Activated CD4-positive, alpha-beta T cell treated with anti-CD3 and anti-CD28 coated beads, Interleukin-10, Interleukin-2, amounts not matched to agents 100 ng/mL and 50 ng/mL, durations not matched to agents 16 hours and 8 hours (primary cell): ENCODE data around the gene FAM83C.

Source experiments
- DNase-seq: peaks from one replicate; pipeline ENCODE4 v3.0.0-alpha.2; 2020

Gene FAM83C

DNA sequence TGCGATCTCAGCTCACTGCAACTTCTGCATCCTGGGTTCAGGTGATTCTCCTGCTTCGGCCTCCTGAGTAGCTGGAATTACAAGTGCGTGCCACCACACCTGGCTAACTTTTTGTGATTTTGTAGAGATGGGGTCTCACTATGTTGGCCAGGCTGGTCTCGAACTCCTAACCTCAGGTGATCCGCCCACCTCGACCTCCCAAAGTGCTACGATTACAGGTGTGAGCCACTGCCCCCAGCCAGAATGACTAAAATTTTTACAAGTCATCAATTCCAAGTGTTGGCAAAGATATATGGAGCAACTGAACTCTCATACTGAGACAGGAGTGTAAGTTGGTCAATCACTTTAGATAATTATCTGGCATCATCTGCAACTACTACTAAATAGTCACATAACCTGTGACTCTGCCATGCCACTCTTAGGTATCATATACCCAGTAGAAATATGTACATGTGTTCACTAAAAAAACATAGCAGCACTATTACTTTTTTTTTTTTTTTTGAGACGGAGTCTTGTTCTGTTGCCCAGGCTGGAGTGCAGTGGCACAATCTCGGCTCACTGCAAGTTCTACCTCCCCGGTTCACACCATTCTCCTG, 10.6 kb downstream of the FAM83C start:
- DNase-seq = no peak

DNA sequence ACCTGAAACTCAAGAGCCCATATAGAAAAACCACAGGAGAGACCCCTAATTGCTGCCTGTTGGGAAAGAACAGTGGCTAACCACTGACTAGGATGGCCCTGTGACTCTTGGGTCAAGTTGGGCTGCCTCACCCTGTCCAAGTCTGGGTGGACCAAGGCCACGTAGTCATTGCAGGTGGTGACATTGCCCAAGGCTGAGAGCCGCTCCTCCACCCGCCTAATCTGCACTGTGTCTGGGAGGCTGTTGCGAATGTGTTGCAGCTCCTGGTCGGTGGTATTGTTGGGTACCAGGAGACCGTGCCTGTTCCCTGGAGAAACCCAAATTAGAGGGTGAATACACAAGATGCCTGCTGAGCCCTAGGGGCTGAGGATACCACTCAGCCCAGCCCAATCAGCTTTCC, 11.7 kb downstream of the FAM83C start:
- DNase-seq = no peak

DNA sequence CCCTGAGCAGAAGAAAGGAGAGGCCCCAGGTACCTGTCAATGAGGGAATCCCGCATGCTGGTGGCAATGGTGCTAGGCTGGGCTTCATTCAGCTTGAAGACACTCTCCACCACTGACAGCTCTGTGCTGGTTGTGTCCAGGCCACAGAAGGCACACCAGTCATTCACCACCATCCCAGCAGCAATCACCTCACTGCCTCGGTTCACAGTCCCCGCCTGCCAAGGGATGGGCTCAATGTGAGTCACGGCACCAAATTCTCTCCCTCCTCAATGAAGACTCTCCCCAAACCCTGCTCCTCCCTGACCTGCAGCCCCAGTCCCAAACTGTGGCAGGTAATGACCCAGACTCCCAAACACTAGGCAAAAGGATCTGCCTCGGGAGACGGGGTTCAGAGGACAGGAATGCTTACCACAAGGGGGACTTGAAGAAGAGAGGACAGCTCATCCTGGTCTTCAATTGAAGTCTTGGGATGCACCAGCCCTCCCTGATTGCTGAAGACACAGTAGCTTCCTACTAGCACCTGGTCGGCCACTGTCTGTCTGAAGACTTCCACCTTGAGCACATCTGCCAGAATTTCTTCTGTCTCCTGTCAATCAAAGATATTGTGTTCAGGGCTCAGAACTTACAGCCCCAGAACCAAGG, 12.6 kb downstream of the FAM83C start:
- no peak for DNase-seq

DNA sequence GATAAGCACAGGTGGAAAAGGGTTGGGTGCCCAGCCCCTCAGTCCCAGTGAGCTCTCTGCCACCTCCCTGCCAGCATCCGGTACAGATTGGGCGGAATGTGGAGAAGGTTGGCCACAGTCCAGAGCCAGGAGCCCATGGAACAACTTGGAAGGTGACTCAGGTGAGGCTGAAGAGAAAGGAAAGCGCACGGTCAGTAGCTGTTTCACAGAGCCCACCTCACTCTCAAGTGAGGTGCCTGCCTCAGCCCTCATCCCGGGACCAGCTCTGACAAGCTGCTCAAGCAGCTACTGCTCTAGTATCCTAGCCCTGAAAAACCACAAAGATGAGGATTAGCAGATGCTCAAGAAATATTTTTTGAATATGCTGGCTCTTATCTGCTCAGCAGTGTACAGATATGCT, 13.2 kb downstream of the FAM83C start:
- no peak for DNase-seq

DNA sequence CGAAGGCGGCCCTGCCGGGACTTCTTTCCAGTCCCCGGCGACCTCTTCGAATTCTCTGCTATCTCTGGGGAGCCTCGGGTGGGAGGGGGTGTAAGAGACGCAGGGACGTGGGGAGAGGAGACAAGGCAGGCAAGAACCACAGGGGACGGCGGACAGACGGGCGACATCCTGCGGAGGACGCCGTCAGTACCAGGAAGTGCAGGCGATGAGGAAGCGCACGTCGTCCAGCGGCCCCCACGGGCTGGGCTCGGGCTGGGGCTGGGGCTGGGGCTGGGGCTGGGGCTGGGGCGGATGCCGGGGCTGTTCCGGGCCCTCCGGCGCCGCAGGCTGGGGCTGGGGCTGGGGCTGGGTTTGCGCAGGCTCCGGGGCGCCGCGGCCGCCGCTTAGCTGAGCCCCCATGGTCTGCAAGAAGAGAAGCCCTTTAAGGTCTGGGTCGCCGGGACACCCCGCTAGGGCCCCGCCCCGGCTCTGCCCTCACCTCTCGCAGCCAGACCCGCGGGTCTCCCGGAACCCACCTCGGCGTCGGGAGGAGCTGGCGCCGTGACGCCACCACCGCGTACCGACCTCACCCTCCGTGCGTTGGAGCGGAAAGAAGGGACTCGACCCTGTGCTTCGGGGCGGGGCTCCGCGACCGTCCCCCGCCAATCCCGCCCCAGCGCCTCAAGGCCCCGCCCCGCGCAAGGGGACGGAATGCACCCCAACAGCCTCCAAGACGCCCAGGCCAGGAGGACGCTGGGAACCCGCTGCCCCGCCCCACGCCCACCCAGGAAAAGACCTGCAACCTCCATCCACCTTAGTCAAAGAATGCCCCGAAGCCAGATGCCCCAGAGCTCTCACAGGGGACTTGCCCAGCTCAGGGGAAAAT, 14.5 kb downstream of the FAM83C start, which contains the start of gene MMP24OS:
Gene MMP24OS (minus strand): TSS at position 592 of the 865 bp plus-strand sequence. CDS start 193 bp downstream, at position 399.
- DNase-seq = peak; percentile 97

DNA sequence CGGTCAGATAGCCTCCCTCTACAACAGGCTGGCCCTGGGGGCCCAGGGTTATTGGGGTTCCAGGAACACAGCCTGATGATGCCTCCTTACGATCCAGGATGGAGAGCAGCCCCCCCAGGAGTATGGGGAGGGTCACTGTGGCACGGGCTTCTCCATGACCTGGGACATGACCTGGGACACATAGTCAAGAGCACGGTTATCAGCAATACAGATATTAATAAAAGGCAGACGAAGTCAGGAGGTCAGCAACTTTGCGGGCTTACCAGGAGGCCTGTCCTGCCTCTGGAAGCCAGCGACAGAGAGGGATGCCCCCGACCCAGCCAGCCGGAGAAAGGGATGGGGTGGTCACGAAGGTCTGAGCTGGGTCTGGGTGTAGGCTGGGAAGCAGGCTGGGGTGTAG, 15.1 kb downstream of the FAM83C start:
- no peak for DNase-seq

DNA sequence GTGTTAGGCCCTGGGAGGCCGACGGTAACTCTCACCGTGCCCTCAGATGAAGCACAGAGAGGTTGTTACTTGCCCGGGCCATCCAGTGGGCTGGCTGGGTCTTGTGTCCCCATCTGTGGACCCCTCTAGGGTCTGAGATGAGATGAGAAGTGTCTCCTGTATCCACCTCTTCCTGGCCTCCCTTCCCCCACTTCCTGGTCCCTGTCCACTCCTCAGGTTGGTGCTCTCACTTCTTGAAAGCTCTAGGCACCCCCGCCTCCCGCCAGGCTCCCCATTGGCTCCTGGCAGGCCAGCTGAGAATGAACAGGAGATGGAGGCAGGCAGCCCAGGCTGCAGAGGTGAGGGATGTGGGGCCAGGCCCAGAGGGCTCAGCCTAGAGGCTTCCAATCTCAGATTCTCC, 15.8 kb downstream of the FAM83C start:
- DNase-seq = no peak

DNA sequence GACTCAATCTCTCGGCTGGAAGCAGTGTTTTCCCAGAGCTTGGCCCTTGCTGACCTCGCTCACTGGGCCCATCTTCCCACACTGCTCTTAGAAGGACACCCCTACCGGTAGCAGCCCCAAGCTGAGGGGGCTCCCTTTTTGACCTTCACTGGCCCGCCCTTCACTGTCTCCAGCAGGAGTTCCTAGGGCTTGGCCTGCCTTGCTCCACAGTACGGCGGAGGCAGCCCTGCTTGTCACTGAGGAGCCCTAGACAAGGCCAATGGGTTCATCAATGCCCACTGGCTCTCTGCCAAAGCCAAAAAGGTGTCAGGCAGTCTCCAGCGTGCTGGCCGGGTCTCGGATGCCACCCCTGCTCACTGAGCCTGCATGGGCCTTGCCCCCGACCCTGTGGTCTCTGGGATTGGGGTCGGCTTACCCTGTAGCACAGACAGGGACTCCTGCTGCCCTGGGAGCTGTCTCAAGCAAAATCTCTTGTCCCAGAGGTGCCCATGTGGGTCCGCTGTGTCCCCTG, 16.4 kb downstream of the FAM83C start:
- no peak for DNase-seq

DNA sequence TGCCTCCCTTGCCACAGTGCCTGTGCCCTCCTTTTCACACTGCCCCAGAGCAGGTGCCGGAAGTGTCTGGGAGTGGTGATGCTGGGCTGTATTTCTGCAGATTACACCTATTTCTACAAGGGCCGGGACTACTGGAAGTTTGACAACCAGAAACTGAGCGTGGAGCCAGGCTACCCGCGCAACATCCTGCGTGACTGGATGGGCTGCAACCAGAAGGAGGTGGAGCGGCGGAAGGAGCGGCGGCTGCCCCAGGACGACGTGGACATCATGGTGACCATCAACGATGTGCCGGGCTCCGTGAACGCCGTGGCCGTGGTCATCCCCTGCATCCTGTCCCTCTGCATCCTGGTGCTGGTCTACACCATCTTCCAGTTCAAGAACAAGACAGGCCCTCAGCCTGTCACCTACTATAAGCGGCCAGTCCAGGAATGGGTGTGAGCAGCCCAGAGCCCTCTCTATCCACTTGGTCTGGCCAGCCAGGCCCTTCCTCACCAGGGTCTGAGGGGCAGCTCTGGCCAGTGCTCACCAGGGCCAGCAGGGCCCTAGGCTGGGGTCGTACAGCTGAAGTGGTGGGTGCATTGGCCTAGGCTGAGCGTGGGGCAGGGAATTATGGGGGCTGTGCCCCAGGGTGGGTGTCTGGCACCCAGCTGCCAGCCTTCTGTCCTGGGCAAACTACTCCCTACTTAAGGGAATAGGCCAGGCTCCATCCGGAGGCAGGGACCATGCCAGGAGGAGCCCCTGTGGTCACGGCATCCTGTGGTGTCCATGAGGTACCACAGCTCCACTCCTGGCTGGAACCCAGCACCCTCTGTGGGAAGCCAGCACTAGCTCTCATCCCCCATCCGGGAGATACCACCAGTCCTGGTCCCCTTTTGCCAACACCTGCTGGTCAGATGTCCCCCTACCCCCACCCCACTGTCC, 17.8 kb downstream of the FAM83C start:
- DNase-seq = no peak

DNA sequence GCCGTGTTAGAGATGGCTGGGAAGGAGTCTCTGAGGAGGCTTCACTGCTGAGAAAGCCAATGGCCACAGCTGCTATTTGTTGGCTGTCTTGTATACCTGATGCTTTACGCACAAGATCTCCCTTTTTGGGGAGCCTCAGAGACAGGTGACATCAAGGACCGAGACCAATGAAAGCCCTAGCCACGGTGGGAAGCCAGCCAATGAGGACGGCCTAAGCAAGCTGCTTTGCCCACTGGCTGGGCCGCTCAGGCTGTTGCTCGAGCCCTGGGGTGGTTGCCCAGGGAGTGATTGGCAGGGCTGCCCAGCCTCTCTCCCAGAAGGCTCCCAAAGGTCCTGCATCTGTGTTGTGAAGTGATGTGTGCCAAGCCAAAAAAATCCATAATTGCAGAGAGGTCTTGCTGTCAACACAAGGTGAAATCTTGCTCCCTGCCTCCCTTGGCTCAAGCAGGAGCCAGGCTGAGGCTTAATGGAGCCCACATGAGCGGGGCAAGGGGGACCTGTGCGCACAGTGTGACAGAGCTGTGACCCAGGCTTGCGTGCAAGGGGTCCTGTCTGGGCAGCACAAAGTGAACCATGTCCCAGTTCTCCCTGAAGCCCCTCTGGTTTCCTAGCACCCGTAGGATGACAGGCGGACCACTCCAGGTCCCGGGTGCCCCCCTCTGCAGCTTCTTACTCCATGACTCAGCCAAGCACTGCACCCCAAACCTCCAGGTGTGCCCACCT, 18.6 kb downstream of the FAM83C start:
- no peak for DNase-seq

DNA sequence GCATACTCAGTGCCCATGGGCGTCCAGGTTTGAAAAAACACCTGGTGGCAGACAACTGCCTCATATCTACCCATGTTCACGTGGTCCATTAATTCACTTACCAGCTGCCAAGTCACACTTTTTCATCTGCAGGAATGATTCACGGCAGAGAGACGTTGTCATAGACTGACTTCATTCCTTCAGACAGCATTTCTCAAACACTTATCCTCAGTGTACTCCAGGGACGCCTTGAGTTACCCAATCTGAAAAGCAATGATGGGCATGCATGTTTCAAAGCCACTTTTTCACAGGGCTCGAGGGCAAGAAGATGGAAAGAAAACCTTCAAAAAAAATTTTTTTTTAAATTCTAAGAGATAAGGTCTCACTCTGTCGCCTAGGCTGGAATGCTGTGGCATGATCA, 20.3 kb downstream of the FAM83C start:
- no peak for DNase-seq

DNA sequence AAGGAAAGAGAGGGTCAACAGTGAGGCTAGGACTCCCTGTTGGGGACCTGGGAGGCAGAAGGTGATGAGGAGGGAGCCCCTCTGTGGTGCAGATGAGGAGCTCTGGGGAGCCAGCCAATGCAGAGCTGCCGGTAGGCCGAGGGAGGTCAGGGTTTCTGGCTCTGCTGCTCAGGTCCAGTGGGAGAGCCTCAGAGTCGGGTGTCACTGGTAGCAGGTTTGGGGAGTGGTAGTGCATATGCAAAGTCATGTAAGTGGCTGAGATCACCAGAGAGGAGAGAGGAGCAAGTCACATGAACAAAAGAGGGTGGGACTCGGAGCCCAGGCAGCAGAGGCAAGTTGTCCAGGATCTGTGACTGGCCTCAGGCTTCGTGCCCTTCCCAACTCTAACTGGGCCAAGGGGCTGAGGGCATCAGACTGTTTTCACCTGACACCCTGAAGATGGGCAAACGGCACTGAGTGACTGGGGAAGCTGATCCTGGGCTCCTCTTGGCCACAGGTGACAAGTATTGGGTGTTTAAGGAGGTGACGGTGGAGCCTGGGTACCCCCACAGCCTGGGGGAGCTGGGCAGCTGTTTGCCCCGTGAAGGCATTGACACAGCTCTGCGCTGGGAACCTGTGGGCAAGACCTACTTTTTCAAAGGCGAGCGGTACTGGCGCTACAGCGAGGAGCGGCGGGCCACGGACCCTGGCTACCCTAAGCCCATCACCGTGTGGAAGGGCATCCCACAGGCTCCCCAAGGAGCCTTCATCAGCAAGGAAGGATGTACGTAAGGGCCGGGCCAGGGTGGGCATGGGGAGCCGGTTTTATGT, 20.9 kb downstream of the FAM83C start:
- no peak for DNase-seq

DNA sequence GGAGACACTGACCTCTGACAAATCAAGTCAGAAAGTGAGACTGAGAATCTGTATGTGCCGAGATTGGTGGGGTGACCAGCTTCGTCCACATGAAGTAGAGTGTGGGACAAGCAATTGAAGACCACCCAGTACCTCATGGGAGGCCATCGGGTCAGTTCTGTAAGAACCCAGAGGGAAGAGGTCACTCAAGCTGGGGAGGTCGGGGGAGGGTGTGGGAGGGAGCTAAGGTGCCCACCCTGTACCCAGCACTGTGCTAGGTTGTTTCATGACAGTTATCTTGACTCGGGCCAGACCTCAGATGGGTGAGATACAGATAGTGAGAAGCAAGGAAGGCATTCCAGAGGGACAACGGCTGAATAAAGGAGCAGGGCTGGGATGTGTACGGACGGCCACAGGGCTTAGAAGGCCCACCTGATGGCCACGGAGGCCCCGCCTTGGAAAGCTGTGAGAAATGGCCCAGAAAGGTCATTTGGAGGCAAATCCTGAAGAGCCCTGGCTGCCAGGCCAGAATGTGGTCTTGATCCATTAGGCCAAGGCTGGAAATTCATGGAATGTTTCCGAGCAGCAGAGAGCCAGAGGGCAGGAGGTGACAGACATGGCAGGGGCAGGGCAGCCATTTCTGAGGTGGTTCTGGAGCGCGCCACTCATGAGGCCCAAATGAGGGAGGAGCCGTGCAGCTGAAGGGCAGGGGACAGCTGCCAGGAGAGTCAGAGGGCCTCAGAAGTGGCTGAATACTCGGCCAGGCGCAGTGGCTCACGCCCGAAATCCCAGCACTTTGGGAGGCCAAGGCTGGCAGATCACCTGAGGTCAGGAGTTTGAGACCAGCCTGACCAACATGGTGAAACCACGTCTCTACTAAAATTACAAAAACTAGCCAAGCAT, 22.0 kb downstream of the FAM83C start:
- no peak for DNase-seq

DNA sequence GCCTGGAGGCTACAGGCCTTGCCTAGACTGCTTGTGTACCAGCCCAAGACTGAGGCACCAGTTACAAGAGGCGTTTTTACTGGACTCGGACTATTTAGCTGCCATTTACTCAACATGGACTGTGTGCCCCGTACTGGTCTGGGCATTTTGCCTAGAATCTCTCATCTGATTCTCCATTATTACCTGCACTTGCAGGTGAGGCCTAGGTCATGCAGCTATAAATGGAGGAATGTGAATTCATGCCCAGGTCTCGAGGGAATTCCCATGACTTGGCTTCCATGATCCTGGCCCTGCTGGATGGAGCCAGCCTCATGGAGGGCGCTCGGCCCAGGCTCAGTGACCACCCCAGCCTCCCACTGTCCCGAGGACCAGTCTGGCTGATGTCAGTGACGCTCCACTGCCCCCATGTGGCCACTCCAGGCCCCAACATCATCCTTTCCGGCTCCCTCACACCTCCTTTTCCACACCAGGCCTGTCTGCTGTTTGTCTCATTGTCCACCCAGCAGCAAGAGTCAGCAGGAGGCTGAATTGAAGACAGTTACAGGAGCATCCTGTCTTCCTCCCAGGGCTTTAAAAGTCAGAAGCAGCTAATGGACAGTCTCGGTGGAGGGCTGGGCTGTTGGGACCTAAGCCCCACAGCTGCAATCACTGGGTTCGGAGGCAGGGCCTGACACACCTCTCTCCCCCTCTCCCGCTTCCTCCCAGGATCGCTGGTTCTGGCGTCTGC, 23.0 kb downstream of the FAM83C start:
- peak; percentile 57 for DNase-seq

DNA sequence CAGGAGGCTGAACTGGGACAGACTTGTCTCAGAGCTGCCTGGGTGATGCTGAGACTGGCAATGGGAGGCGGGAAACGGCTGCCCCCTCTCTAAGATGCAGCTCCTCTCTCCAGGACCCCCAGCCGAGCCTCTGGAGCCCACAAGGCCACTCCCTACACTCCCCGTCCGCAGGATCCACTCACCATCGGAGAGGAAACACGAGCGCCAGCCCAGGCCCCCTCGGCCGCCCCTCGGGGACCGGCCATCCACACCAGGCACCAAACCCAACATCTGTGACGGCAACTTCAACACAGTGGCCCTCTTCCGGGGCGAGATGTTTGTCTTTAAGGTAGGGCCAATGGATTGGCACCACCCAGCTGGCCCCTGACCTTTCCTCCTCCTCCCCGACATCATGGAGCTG, 25.1 kb downstream of the FAM83C start:
- DNase-seq = no peak

DNA sequence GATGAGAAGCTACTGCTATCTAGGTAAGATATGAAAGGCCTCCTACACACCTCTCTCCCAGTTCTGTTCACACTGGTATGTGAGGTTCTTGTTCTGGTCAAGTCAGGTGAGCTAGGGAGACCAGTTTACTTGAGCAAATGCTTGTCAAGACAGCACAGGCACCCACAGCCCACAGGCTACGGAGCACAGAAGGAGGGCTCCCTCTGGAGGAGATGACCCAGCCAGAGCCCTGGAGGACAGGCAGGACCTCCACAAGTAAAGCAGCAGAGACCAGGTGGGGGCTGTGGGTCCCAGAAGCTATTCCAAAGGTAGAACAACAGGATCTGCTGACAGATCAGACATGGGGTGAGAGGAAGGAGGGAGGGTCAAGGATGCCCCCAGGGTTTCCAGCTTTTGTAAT, 27.5 kb downstream of the FAM83C start:
- DNase-seq = no peak

DNA sequence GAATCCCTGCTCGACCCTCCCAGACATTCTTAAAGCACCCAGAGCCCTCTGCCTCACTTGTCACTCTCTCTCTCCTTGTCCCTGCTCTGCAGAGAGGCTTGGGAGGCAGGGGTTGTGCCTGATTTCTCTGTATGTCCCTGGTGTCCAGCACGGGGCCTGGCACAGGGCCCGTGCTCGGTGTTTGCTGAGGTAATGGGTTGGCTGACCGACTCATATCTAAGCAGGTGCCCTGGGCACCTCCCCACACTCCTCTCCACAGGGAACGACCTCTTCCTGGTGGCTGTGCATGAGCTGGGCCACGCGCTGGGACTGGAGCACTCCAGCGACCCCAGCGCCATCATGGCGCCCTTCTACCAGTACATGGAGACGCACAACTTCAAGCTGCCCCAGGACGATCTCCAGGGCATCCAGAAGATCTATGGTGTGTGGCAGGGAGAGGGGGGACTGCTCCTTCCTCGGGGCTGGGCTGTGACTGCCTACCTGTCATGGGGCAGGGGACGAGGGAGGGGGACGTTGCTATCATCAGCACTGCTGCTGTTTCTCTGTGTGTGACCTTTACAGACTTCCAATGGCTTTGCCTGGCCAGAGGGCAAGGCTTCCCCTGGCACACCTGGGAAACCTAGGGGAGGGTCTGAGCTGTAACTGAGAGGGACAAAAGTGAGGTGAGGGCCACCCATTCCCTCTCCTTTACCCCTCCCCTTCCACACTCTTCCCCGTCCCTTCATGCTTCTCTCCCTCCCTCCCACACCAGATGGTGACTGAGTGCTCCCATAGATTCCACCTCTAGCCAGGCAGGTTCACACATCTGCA, 28.5 kb downstream of the FAM83C start:
- no peak for DNase-seq
